Measurements from ENCODE around the gene UHMK1.
"Not testable (repeated sequence)": the region's sequence is repeated elsewhere in the genome, so short reads cannot be mapped to it uniquely, and the experiment has no call there.

UHMK1 gene

GRCh38 chr1:162497723-162498495, at the start of gene UHMK1:
Gene UHMK1 (plus strand): TSS chr1:162497818. CDS start chr1:162498001, 183 bp downstream.
- peak; percentile 91 for DNase-seq (ENCODE audit: low spot score)

GRCh38 chr1:162454361-162454760, 43.3 kb upstream of the UHMK1 start:
- not testable (repeated sequence) for DNase-seq (ENCODE audit: low spot score)

GRCh38 chr1:162456323-162456722, 41.3 kb upstream of the UHMK1 start:
- DNase-seq (ENCODE audit: low spot score): no peak

- DNase-seq (ENCODE audit: low spot score): no peak
Measured at GRCh38 chr1:162458236-162458635, 39.4 kb upstream of the UHMK1 start.

GRCh38 chr1:162462425-162462824, 35.2 kb upstream of the UHMK1 start:
- not testable (repeated sequence) for DNase-seq (ENCODE audit: low spot score)

GRCh38 chr1:162463021-162463420, 34.6 kb upstream of the UHMK1 start:
- DNase-seq (ENCODE audit: low spot score): no peak

GRCh38 chr1:162466797-162467196, 30.8 kb upstream of the UHMK1 start:
- no peak for DNase-seq (ENCODE audit: low spot score)

GRCh38 chr1:162470216-162470615, 27.4 kb upstream of the UHMK1 start:
- DNase-seq (ENCODE audit: low spot score): no peak

GRCh38 chr1:162471290-162471853, 26.2 kb upstream of the UHMK1 start:
- DNase-seq (ENCODE audit: low spot score): no peak

GRCh38 chr1:162475089-162475488, 22.5 kb upstream of the UHMK1 start:
- DNase-seq (ENCODE audit: low spot score): no peak

GRCh38 chr1:162475539-162476185, 22.0 kb upstream of the UHMK1 start:
- DNase-seq (ENCODE audit: low spot score): no peak

- DNase-seq (ENCODE audit: low spot score): no peak
Measured at GRCh38 chr1:162476620-162477019, 21.0 kb upstream of the UHMK1 start.

- no peak for DNase-seq (ENCODE audit: low spot score)
Measured at GRCh38 chr1:162485236-162485635, 12.4 kb upstream of the UHMK1 start.

GRCh38 chr1:162487241-162487640, 10.4 kb upstream of the UHMK1 start:
- DNase-seq (ENCODE audit: low spot score): no peak

- no peak for DNase-seq (ENCODE audit: low spot score)
Measured at GRCh38 chr1:162488219-162488618, 9.4 kb upstream of the UHMK1 start.

- DNase-seq (ENCODE audit: low spot score): not testable (repeated sequence)
Measured at GRCh38 chr1:162495531-162496233, 1.9 kb upstream of the UHMK1 start.

- DNase-seq (ENCODE audit: low spot score): no peak
Measured at GRCh38 chr1:162497104-162497722, 405 bp upstream of the UHMK1 start.

- DNase-seq (ENCODE audit: low spot score): peak; percentile 23
Measured at GRCh38 chr1:162498496-162498810, 835 bp downstream of the UHMK1 start.

GRCh38 chr1:162500805-162501204, 3.2 kb downstream of the UHMK1 start:
- DNase-seq (ENCODE audit: low spot score): no peak

GRCh38 chr1:162502077-162502476, 4.5 kb downstream of the UHMK1 start:
- no peak for DNase-seq (ENCODE audit: low spot score)

GRCh38 chr1:162502928-162503327, 5.3 kb downstream of the UHMK1 start:
- no peak for DNase-seq (ENCODE audit: low spot score)

GRCh38 chr1:162527314-162527713, 29.7 kb downstream of the UHMK1 start:
- no peak for DNase-seq (ENCODE audit: low spot score)

Data from germinal center (tissue), 1 donor.